SKM-1 (cell line): ENCODE results near the gene FRAS1.
"Not testable (repeated sequence)": the region's sequence is repeated elsewhere in the genome, so short reads cannot be mapped to it uniquely, and the experiment has no call there.

ENCODE experiments used
- DNase-seq: peaks from one replicate; lab custom pipeline; 2025; ENCODE audit not compliant: unreplicated experiment; lab: John Stamatoyannopoulos, UW

Gene FRAS1

DNA sequence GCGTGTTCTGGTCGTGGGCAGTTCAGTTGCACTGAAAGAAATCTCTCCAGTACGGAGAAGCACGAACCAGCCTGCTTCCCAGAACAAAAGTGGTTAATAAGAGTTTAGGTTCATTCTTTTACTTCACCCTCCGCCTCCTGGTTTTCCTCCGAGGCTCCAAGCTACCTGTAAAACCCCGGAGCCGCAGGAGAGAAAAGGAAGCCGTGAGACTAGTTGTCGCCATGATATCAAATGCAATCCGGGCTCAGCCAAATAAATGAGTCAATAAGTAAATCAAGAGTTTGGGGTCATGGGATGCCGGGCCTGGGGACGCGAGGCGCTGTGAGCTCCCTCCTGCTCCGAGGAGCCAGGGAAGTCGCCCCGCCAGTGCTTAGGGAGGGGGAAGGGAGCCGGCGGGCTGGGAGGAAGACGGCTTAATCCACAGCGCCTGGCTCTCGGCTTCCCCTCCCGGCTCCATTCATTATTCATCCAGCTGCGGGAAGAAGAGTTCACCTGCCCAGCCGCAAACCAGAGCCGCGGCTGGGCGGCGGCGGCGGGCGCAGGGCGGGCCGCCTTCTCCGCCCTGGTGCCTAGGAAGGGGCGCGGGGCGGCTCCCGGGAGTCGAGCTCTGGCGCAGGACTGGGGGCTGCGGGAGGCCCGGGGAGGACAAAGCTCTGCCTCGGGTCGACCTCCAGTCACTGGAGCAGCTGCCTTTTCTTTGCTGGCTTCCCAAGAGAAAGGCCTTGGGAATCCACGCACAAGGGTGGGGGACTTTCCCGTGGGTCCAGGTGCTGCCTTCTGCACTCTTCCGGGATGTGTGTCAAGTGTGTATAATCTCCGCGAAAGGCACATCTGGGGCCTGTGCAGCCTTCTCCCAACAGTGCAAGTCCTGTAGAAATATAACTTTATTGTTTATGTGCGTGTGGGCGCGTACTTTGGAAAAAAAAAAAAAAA lies 1.7 kb downstream of the FRAS1 start:
- no peak for DNase-seq

- peak; percentile 25 for DNase-seq
Observed at GRCh38 chr4:78059524-78059889, 2.4 kb downstream of the FRAS1 start.

DNA sequence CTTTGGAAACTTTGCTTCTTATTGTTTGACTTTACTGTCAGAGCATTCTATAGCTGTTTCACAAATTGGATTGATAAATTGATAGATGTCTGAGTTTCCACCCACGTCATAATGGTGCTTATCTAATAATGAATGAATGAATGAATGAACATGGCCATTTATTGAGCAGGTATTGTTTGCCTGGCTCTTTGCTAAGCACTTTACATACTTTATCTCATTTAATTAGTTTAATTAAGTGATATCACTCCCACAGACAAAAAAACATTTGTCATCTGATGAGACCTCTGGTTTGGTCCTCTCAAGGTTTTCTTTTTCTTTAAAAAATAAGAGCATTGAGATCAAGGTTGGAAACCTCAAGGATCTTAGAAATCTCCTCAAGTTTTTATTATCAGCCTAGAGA lies 2.8 kb downstream of the FRAS1 start:
- DNase-seq, result no peak

DNA sequence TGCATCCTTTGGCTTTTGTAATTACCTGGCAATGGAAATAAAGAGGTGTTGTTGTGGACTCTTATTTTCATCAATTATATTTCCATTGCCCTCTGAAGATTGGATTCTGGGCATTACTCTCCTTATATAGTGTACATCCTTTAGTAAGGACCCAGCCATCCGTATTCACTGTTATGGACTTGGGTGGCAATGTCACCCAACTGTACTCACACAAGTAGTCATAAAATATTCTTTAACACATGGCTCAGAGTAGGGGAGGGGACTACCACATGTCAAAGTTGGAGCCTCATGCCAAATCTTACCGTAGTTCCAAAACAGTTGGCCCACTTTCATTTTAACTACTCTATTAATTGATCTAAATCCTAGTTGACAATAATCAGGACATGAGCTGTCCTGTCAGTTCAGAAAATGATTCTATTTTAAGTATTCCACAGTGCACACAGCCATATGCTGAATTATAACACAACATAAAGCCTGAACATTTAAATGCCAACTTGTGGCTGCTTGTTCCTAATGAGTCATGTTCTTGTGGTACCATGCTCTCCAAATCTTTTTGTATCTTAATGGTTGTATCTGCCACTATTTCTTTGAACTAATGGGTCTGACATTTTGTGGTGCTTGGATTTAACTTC lies 4.9 kb downstream of the FRAS1 start:
- DNase-seq, result no peak

DNA sequence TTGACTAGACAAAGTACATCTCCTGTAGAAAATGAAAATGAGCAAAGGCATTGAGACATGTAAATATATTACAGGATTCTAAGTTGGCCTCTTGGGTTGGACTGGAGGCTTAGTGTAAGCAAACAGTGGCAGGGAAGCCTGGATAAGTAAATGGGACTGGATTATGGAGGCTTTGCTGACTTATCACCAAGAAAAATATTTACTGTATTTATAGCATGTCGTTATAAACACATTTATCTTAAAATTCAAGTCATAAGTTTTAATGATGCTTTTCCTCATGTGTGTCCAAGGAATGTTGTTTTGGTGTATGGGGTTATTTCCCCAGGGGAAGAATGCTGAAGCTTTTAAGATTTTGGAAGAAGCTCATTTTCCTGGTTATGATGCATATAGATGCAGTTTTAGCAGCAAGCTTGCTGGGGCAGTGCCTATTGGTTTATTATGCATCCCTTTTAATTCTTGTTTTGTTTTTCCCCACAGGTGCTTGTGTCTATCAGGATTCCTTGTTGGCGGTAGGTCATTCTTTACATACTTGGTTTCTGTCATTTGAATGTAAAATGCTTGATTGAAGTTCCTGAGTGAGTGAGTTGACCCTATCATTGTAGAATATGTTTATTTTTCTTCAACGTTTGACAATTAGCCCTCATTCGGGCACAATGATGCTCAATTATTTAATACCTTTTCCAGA lies 8.5 kb downstream of the FRAS1 start:
- no peak for DNase-seq

- no peak for DNase-seq
Observed at GRCh38 chr4:78068481-78068880, 11.4 kb downstream of the FRAS1 start.

GRCh38 chr4:78069319-78069718 lies 12.2 kb downstream of the FRAS1 start:
- DNase-seq, result no peak

DNA sequence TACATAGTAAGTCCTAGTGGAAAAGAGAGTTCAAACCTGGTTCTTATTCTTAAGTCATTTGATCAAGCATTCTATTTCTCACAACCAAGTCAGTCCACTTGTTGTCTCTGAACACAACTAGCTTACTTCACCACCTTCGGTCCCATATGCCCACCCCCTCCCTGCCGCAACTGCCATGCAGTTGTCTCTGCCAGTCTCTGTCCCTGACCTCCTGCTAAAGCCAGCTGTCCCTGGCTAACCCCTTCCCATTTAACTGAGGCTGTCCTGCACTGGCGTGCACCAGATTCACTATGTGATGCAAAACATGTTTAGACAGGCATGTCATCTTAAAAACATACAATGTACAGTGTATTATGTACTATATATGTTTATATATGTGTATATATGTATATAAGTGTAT lies 12.7 kb downstream of the FRAS1 start:
- DNase-seq, result no peak

DNA sequence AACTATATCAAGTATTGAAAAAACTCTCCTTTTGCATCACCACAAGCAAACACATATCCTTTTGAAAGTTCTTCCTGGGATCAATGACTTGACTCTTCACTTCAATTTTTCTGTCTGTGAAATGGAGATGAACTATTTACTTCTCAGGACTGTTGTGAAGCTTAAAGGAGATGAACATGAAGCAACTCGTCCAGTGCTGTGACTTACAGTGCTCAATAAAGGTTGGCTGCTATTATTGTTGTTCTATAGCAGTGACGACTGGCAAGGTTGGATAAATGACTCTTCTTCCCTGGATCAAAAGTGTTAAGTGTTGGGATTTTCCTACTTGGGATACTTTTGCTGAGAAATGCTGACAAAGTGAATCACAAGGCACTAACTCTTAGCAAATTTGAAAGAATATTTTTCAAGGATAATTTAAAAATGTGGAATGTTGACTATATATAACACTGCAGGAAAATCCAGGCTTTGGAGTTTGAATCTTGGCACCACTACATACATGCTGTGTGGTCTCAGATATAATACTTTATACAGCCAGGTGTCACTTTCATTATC lies 13.7 kb downstream of the FRAS1 start:
- DNase-seq, result no peak

GRCh38 chr4:78074759-78075158 lies 17.6 kb downstream of the FRAS1 start:
- no peak for DNase-seq

DNA sequence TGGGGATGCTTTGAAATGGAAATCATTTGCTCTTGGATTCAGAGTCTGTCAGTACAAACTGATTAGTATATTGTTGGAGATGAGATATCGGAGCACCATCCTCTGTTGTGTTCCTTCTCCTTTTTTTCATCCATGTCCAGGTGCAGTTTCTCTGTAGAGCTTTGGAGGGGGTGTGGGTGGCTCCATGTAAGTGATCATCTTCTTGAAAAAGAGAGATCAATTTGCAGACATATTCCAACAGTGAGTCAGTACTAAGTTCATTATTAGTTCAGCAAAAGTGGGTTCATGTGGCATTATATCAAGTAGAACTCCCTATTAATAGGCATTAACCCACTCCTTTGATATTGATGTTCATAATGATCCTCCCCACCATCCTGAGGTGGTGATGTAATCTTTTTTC lies 18.9 kb downstream of the FRAS1 start:
- no peak for DNase-seq

DNA sequence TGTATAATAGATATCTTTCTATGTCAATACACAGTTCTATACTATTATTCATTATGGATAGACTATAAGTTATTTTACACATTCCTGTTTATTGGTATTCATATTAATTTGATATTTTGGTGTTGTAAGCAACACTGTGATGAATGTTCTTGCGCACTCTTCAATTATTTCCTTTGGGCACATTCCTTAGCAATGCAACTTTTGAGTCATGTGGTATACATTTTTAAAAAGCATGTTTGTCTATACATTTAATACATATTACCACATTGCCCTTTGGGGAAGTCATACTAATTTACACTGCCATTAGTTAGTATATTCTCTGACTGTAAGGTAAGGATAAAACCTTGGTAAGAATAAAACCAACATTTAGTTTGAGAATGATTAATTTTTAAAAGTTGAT lies 21.0 kb downstream of the FRAS1 start:
- DNase-seq, result no peak

DNA sequence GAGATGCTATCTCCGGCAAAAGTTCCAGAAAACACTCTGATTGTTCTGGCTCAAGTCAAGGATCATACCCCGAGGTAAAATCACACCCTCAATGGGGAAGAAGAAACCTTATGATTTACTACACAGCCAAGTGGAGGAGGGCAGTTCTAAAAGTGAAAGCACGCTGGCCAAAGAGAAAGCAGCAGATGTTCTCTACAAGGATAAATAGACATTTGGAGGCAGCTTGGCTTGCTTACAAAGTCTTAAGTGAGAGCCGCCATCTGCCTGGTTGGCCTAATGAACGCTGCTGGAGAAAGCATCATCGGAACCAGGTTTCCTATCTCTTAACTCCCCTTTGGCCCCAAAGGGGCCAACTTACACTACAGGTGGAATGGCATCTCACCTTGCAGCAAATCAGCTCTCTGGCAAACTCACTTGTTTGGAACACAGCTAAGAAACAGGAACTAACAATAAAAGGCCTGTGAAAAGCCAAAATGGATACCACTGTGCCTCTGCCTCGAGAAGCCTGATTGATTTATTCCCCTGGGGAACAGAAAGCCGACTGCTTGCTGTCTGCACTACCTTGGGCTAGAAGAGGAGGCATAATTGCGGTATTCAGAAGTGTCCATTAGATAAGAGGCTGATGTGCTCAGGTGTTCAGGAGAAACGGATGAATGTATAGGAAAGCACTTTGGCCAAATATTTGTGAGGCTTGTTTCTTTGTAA lies 22.8 kb downstream of the FRAS1 start:
- DNase-seq, result no peak

DNA sequence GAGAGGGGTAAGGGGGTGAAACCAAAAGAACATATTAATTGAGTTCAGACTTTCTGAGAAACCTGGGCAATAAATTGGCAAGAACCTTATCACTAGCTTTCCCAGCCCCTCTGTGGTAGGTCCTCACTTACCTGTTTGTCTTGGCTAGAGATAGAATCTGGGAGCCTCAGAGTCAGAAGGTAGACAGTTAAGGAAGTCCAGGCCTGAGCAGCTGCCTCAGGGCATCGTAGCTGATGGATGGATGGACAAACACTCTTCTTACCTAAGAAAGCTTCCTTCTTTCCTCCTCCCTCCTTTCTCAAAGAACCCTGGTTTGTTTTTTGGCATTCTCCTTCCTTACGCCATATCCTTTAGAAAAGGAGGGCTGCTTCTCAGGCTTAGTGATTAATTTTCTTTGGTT lies 24.4 kb downstream of the FRAS1 start:
- no peak for DNase-seq

GRCh38 chr4:78083035-78083434 lies 25.9 kb downstream of the FRAS1 start:
- no peak for DNase-seq

- DNase-seq, result no peak
Observed at GRCh38 chr4:78091534-78091933, 34.4 kb downstream of the FRAS1 start.

- not testable (repeated sequence) for DNase-seq
Observed at GRCh38 chr4:78092350-78092749, 35.2 kb downstream of the FRAS1 start.

DNA sequence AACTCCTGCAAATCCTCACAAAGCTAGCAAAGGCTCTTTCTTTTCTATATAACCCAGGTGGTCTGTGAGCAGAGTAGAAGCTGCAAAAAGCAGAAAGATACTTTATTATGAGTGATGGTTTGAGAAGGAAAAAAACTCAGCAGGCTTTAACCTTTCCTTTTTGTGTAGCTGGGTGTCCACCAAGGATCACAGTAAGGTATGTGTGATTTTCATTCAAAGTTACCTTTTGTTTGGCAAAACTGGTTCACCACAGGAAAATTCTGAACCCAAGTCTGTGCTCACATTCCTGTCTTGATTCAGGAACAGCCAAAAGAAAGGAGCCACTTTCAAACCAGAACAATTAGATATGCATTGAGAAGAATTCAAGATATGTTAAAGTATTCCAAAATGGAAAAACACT lies 35.7 kb downstream of the FRAS1 start:
- DNase-seq, result no peak

DNA sequence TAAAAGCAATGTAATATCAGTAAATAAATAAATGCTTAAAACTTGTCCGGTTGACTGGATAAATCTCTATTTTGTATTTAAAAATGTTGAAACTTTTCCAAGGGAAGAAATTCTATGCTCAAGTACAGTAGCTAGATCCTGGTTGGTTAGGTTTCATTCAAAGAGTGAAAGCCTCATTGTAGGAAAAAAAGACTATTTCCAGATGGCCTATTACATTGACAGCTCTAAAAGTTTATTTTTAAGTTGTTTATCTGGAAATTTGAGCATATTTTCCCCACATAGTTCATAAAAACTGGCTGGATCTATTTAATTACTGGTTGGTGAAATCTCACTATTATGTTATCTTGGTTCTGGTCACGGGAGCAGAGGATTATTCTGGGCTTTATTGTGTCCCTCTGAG lies 38.0 kb downstream of the FRAS1 start:
- DNase-seq, result no peak

GRCh38 chr4:78099058-78099457 lies 41.9 kb downstream of the FRAS1 start:
- DNase-seq, result no peak

DNA sequence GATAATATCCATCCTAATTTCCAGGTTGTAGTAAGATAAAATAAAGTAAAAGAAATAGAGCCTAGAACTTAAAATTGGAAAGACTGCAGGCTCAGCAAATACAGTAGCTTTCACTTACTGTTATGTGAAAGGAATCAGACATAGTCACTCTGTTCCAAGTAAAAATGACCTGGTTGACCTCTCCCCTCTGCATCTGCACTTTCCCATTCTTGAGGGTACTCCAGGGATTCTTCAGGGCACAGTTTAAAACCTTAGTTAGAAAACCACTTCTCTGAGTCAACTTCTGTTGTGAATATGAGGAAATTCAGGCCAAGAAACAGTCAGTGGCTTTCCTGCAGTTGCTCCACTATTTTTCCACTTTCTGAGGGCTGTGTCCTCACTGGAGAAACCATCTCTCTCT lies 42.9 kb downstream of the FRAS1 start:
- no peak for DNase-seq
